ENCODE results near the gene SPTLC1. TPM values are rescaled to one million over a fixed set of nuclear protein-coding genes. Genes with fewer than 3 reads are reported as not detected.
A peak's percentile ranks its signal among the peaks of the same experiment; 100 is the strongest.
"Not testable (repeated sequence)": the region's sequence is repeated elsewhere in the genome, so short reads cannot be mapped to it uniquely, and the experiment has no call there.

Gene SPTLC1
- total and polyA plus RNA-seq, 2 experiments from 2014 or later: 54.8 to 100 TPM

- not testable (repeated sequence) for H3K4me3 ChIP-seq; H3K4me2 ChIP-seq; H3K27ac ChIP-seq (ENCODE audit: low read depth); H3K27me3 Mint-ChIP-seq (ENCODE audit: insufficient read depth, low read depth, poor library complexity); H3F3A ChIP-seq (replicated peaks; ENCODE audit: low read depth); ATAC-seq; H3K27me3 ChIP-seq (ENCODE audit: insufficient read depth); DNase-seq (ENCODE audit: low spot score); H3K9me3 Mint-ChIP-seq; H4K20me1 ChIP-seq (replicated peaks; ENCODE audit: insufficient read depth); H2AFZ ChIP-seq; H3K9me2 ChIP-seq (ENCODE audit: insufficient read depth); H3K4me3 Mint-ChIP-seq; H3K27ac Mint-ChIP-seq
- H3K4me1 ChIP-seq (ENCODE audit: insufficient read depth): peaks cover 22% of the 10 kb centered on the region
- Mint-ChIP-seq H3K36me3 (ENCODE audit: low read depth) (peaks cover 71% of the 10 kb centered on the region), H3K4me1 (peaks cover 25% of the 10 kb centered on the region)
- peaks cover 40% of the 10 kb centered on the region for H3K79me2 ChIP-seq (replicated peaks; ENCODE audit: insufficient read depth)
- peaks cover 18% of the 10 kb centered on the region; the same call in 1 of the 2 replicates for H3K36me3 ChIP-seq (ENCODE audit: insufficient read depth)
Measured at GRCh38 chr9:92103601-92104000, 11.6 kb downstream of the SPTLC1 start.

DNA sequence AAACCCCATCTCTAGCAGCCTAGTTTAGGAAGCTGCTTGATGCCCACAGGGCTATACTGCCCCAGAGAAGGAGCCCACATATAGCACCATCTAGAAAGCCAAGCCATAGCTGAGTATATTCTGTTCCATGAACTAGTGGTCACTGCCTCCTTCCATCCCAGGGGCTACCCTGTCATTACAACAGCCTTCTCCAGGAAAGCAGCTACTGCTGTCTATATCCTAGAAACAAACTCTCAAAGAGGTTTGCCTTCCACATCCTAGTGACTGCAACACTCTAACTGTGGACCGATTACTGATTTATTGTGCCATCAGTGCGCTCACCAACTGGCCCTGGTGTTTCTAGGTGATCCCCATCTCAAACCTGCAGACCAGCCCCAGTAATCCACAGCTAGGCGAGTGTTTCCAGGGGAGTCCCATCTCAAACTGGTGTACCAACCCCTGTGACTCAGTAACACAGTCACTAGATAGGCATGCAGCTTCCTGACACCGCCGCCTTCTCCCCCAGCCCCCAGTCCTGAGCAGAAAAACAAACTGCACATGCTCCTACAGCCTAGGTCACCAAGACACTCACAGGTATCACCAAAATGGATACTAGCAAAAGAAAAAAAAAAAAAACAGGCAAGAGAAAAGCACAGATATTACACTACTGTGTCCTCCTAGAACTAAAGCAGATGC, 14.8 kb downstream of the SPTLC1 start:
- H3K27me3 Mint-ChIP-seq (ENCODE audit: insufficient read depth, low read depth, poor library complexity): peaks cover 10% of the 10 kb centered on the region
- ATAC-seq (no peak; the same call in 2 of the 3 replicates), DNase-seq (ENCODE audit: low spot score) (no peak)
- peaks cover 58% of the 10 kb centered on the region for H3K79me2 ChIP-seq (replicated peaks; ENCODE audit: insufficient read depth)
- no peaks in the 10 kb centered on the region for H3F3A ChIP-seq (replicated peaks; ENCODE audit: low read depth)
- H3K27ac ChIP-seq (ENCODE audit: low read depth): peak overlapping the region; percentile 78; the same call in 1 of the 2 replicates
- H4K20me1 ChIP-seq (replicated peaks; ENCODE audit: insufficient read depth): no peaks in the 10 kb centered on the region
- peaks cover 4% of the 10 kb centered on the region; the same call in 1 of the 2 replicates for H3K9me2 ChIP-seq (ENCODE audit: insufficient read depth)
- H3K4me2 ChIP-seq: no peak overlapping the region
- H3K4me1 ChIP-seq (ENCODE audit: insufficient read depth): peaks cover 25% of the 10 kb centered on the region
- H3K4me3 ChIP-seq: no peak overlapping the region
- peak overlapping the region; percentile 76 for H3K27ac Mint-ChIP-seq
- TF ChIP-seq CREB1 (CRISPR knock-in tag; IDR thresholded peaks at IDR 0.05; ENCODE audit: low read depth) (no peak), REST (IDR thresholded peaks at IDR 0.05; ENCODE audit: unreplicated experiment) (no peak), NANOG (IDR thresholded peaks at IDR 0.05; ENCODE audit: borderline replicate concordance) (no peak)
- H2AFZ ChIP-seq: no peak overlapping the region
- H3K4me3 Mint-ChIP-seq: no peak overlapping the region
- peaks cover 39% of the 10 kb centered on the region for H3K4me1 Mint-ChIP-seq
- no peaks in the 10 kb centered on the region for H3K27me3 ChIP-seq (ENCODE audit: insufficient read depth)
- H3K36me3 ChIP-seq (ENCODE audit: insufficient read depth): 0 out of 2 replicates have a peak, but pooled peaks cover 7% of the 10 kb centered on the region
- 0 out of 3 replicates have a peak, but pooled peaks cover 5% of the 10 kb centered on the region for H3K9me3 Mint-ChIP-seq
- peaks cover 64% of the 10 kb centered on the region for H3K36me3 Mint-ChIP-seq (ENCODE audit: low read depth)

- Histone ChIP-seq H3K79me2 (replicated peaks; ENCODE audit: insufficient read depth) (peaks cover 75% of the 10 kb centered on the region), H3K4me1 (ENCODE audit: insufficient read depth) (peaks cover 34% of the 10 kb centered on the region), H3K9me2 (ENCODE audit: insufficient read depth) (peaks cover 4% of the 10 kb centered on the region; the same call in 1 of the 2 replicates), H2AFZ (no peak overlapping the region), H3K27ac (ENCODE audit: low read depth) (peak overlapping the region; percentile 76; the same call in 1 of the 2 replicates), H3K4me3 (peak overlapping the region; percentile 37), H3K4me2 (peak overlapping the region; percentile 46; the same call in 1 of the 2 replicates), H3F3A (replicated peaks; ENCODE audit: low read depth) (no peaks in the 10 kb centered on the region), H3K27me3 (ENCODE audit: insufficient read depth) (no peaks in the 10 kb centered on the region), H4K20me1 (replicated peaks; ENCODE audit: insufficient read depth) (no peaks in the 10 kb centered on the region), H3K36me3 (ENCODE audit: insufficient read depth) (0 out of 2 replicates have a peak, but pooled peaks cover 7% of the 10 kb centered on the region)
- Mint-ChIP-seq H3K4me1 (peaks cover 50% of the 10 kb centered on the region), H3K27me3 (ENCODE audit: insufficient read depth, low read depth, poor library complexity) (peaks cover 10% of the 10 kb centered on the region), H3K36me3 (ENCODE audit: low read depth) (peaks cover 53% of the 10 kb centered on the region), H3K4me3 (no peak overlapping the region; the same call in 2 of the 3 replicates), H3K9me3 (0 out of 3 replicates have a peak, but pooled peaks cover 3% of the 10 kb centered on the region), H3K27ac (peak overlapping the region; percentile 97)
- peak; percentile 56 for ATAC-seq
- no peak for DNase-seq (ENCODE audit: low spot score)
- TF ChIP-seq, protein P1, sequence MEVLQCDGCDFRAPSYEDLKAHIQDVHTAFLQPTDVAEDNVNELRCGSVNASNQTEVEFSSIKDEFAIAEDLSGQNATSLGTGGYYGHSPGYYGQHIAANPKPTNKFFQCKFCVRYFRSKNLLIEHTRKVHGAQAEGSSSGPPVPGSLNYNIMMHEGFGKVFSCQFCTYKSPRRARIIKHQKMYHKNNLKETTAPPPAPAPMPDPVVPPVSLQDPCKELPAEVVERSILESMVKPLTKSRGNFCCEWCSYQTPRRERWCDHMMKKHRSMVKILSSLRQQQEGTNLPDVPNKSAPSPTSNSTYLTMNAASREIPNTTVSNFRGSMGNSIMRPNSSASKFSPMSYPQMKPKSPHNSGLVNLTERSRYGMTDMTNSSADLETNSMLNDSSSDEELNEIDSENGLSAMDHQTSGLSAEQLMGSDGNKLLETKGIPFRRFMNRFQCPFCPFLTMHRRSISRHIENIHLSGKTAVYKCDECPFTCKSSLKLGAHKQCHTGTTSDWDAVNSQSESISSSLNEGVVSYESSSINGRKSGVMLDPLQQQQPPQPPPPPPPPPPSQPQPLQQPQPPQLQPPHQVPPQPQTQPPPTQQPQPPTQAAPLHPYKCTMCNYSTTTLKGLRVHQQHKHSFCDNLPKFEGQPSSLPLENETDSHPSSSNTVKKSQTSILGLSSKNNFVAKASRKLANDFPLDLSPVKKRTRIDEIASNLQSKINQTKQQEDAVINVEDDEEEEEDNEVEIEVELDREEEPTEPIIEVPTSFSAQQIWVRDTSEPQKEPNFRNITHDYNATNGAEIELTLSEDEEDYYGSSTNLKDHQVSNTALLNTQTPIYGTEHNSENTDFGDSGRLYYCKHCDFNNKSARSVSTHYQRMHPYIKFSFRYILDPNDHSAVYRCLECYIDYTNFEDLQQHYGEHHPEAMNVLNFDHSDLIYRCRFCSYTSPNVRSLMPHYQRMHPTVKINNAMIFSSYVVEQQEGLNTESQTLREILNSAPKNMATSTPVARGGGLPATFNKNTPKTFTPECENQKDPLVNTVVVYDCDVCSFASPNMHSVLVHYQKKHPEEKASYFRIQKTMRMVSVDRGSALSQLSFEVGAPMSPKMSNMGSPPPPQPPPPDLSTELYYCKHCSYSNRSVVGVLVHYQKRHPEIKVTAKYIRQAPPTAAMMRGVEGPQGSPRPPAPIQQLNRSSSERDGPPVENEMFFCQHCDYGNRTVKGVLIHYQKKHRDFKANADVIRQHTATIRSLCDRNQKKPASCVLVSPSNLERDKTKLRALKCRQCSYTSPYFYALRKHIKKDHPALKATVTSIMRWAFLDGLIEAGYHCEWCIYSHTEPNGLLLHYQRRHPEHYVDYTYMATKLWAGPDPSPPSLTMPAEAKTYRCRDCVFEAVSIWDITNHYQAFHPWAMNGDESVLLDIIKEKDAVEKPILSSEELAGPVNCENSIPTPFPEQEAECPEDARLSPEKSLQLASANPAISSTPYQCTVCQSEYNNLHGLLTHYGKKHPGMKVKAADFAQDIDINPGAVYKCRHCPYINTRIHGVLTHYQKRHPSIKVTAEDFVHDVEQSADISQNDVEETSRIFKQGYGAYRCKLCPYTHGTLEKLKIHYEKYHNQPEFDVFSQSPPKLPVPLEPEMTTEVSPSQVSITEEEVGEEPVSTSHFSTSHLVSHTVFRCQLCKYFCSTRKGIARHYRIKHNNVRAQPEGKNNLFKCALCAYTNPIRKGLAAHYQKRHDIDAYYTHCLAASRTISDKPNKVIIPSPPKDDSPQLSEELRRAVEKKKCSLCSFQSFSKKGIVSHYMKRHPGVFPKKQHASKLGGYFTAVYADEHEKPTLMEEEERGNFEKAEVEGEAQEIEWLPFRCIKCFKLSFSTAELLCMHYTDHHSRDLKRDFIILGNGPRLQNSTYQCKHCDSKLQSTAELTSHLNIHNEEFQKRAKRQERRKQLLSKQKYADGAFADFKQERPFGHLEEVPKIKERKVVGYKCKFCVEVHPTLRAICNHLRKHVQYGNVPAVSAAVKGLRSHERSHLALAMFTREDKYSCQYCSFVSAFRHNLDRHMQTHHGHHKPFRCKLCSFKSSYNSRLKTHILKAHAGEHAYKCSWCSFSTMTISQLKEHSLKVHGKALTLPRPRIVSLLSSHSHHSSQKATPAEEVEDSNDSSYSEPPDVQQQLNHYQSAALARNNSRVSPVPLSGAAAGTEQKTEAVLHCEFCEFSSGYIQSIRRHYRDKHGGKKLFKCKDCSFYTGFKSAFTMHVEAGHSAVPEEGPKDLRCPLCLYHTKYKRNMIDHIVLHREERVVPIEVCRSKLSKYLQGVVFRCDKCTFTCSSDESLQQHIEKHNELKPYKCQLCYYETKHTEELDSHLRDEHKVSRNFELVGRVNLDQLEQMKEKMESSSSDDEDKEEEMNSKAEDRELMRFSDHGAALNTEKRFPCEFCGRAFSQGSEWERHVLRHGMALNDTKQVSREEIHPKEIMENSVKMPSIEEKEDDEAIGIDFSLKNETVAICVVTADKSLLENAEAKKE (CRISPR knock-in tag; IDR thresholded peaks at IDR 0.05): no peak
- TF ChIP-seq EZH2 (IDR thresholded peaks at IDR 0.05; ENCODE audit: low read depth, unreplicated experiment): no peak
Measured at GRCh38 chr9:92098638-92099037, 16.6 kb downstream of the SPTLC1 start.
